IMR-90 (cell line): ENCODE results near the gene IL36A. TPM values are rescaled to one million over a fixed set of nuclear protein-coding genes. Genes with fewer than 3 reads are reported as not detected.

Experiments used
- ATAC-seq: fragments of 200-7000 bp; cut with Tn5 transposase; 2 replicates; pipeline ENCODE4 v1.9.1; 2020; ENCODE audit warnings: low read depth, mild to moderate bottlenecking, moderate library complexity
- BruUV-seq: library from RNA; stranded (reverse); fragments of 400-500 nt; replicated peaks from 2 replicates; lab custom pipeline; 2021; lab: Mats Ljungman, UMichigan
- CTCF ChIA-PET: fragments of 300-600 bp; formaldehyde crosslinking; extraction: SDS; loops from one replicate; lab custom pipeline; 2021; ENCODE audit warnings: antibody characterized with exemption; lab: Yijun Ruan, JAX
- POLR2A ChIA-PET: fragments of 300-600 bp; sonication (Branson Sonifier 250); formaldehyde crosslinking; loops from one replicate; lab custom pipeline; 2022; ENCODE audit warnings: antibody characterized with exemption; ENCODE audit not compliant: unreplicated experiment; lab: Charles Lee
- DNase-seq: peaks from one replicate; pipeline ENCODE4 v3.0.0; 2013
- H2AFZ ChIP-seq: replicated peaks from 2 replicates; pipeline ENCODE3; 2013; ENCODE audit warnings: low read length, mild to moderate bottlenecking; ENCODE audit not compliant: poor library complexity
- H2AK5ac ChIP-seq: 2 replicates; pipeline ENCODE4 v1.6.1; 2013; ENCODE audit warnings: low read depth, low read length, inconsistent platforms
- H2AK9ac ChIP-seq: replicated peaks from 2 replicates; pipeline ENCODE3; 2013; ENCODE audit warnings: mild to moderate bottlenecking, low read depth, low read length, moderate library complexity; ENCODE audit not compliant: poor library complexity
- H2BK120ac ChIP-seq: 2 replicates; pipeline ENCODE4 v1.6.1; 2013; ENCODE audit warnings: low read depth, low read length, inconsistent platforms
- H2BK15ac ChIP-seq: 3 replicates; pipeline ENCODE4 v1.6.1; 2013; ENCODE audit warnings: low read depth, low read length, inconsistent platforms
- H2BK20ac ChIP-seq: 2 replicates; pipeline ENCODE4 v1.6.1; 2013; ENCODE audit warnings: low read depth, mild to moderate bottlenecking, inconsistent platforms, low read length, moderate library complexity
- H2BK5ac ChIP-seq: 2 replicates; pipeline ENCODE4 v1.6.1; 2013; ENCODE audit warnings: mild to moderate bottlenecking, low read depth, low read length, inconsistent platforms; ENCODE audit not compliant: poor library complexity, severe bottlenecking
- H3K14ac ChIP-seq: replicated peaks from 2 replicates; pipeline ENCODE4 v1.6.1; 2013; ENCODE audit warnings: low read depth, low read length, inconsistent platforms
- H3K18ac ChIP-seq: 2 replicates; pipeline ENCODE4 v1.6.1; 2013; ENCODE audit warnings: low read depth, low read length, control low read depth
- H3K23ac ChIP-seq: 2 replicates; pipeline ENCODE4 v1.6.1; 2013; ENCODE audit warnings: low read depth, low read length, inconsistent platforms
- H3K27ac ChIP-seq: 2 replicates; pipeline ENCODE4 v1.5.1; 2013; ENCODE audit warnings: mild to moderate bottlenecking, control low read depth, low read length; ENCODE audit not compliant: insufficient read depth
- H3K27me3 ChIP-seq: 2 replicates; pipeline ENCODE4 v1.6.1; 2013; ENCODE audit warnings: low read length; ENCODE audit not compliant: control insufficient read depth, insufficient read depth
- H3K36me3 ChIP-seq: 2 replicates; pipeline ENCODE4 v1.6.1; 2013; ENCODE audit warnings: low read length, mixed read lengths; ENCODE audit not compliant: control insufficient read depth, insufficient read depth
- H3K4ac ChIP-seq: 2 replicates; pipeline ENCODE4 v1.6.1; 2013; ENCODE audit warnings: low read depth, low read length, inconsistent platforms
- H3K4me1 ChIP-seq: 2 replicates; pipeline ENCODE4 v1.6.1; 2013; ENCODE audit warnings: low read length, mixed read lengths; ENCODE audit not compliant: control insufficient read depth, insufficient read depth
- H3K4me2 ChIP-seq: 2 replicates; pipeline ENCODE4 v1.6.1; 2013; ENCODE audit warnings: low read depth, mild to moderate bottlenecking, control low read depth, low read length, moderate library complexity
- H3K4me3 ChIP-seq: 2 replicates; pipeline ENCODE4 v1.5.1; 2013; ENCODE audit warnings: low read depth, mild to moderate bottlenecking, control low read depth, low read length, moderate library complexity; ENCODE audit not compliant: insufficient read depth
- H3K56ac ChIP-seq: 2 replicates; pipeline ENCODE4 v1.6.1; 2013; ENCODE audit warnings: low read length, inconsistent platforms; ENCODE audit not compliant: insufficient read depth; ENCODE audit errors: extremely low read depth
- H3K79me1 ChIP-seq, 2 experiments: 2 replicates each; pipeline ENCODE4 v1.6.1; 2013; ENCODE audit warnings: low read length in 2 of 2, inconsistent platforms in 1 of 2, low read depth in 1 of 2
- H3K9ac ChIP-seq: 2 replicates; pipeline ENCODE4 v1.6.1; 2013; ENCODE audit warnings: low read depth, low read length, control low read depth
- H3K9me1 ChIP-seq: 2 replicates; pipeline ENCODE4 v1.6.1; 2013; ENCODE audit warnings: low read length, inconsistent platforms; ENCODE audit not compliant: insufficient read depth
- H3K9me3 ChIP-seq: 2 replicates; pipeline ENCODE4 v1.6.1; 2013; ENCODE audit warnings: low read length; ENCODE audit not compliant: control insufficient read depth, insufficient read depth
- H4K20me1 ChIP-seq: 2 replicates; pipeline ENCODE4 v1.6.1; 2013; ENCODE audit warnings: low read length, inconsistent platforms; ENCODE audit not compliant: insufficient read depth
- H4K5ac ChIP-seq: 2 replicates; pipeline ENCODE4 v1.6.1; 2013; ENCODE audit warnings: mild to moderate bottlenecking, low read depth, low read length, control low read depth
- H4K8ac ChIP-seq, 2 experiments: 2 replicates each; pipeline ENCODE4 v1.6.1; 2013; ENCODE audit warnings: low read depth in 2 of 2, low read length in 2 of 2, control low read depth in 1 of 2, inconsistent platforms in 1 of 2
- H4K91ac ChIP-seq: 2 replicates; pipeline ENCODE4 v1.6.1; 2013; ENCODE audit warnings: low read depth, low read length, inconsistent platforms; ENCODE audit not compliant: insufficient read depth
- BHLHE40 ChIP-seq: fragments of 150-350 bp; IDR thresholded peaks from 2 replicates; pipeline ENCODE4 v1.6.1; 2016; ENCODE audit warnings: mild to moderate bottlenecking, low read depth, low read length
- CEBPB ChIP-seq: IDR thresholded peaks from 2 replicates; pipeline ENCODE4 v1.6.1; 2012; ENCODE audit warnings: low read depth, low read length, improper control_type of control experiment
- CHD1 ChIP-seq: IDR thresholded peaks from 2 replicates; pipeline ENCODE4 v1.6.1; 2012; ENCODE audit warnings: low read depth, low read length, improper control_type of control experiment
- CTCF ChIP-seq: conservative IDR thresholded peaks from 2 replicates; pipeline ENCODE4 v1.5.1; 2012; ENCODE audit warnings: mild to moderate bottlenecking, low read depth, low read length, improper control_type of control experiment
- ELK1 ChIP-seq: fragments of 150-350 bp; IDR thresholded peaks from 2 replicates; pipeline ENCODE4 v1.6.1; 2016; ENCODE audit warnings: low read depth, mild to moderate bottlenecking, low read length, moderate library complexity, borderline replicate concordance
- FOS ChIP-seq: fragments of 150-350 bp; IDR thresholded peaks from 2 replicates; pipeline ENCODE4 v1.6.1; 2016; ENCODE audit warnings: low read depth, low read length
- MAFK ChIP-seq: IDR thresholded peaks from 2 replicates; pipeline ENCODE4 v1.6.1; 2012; ENCODE audit warnings: low read depth, low read length, improper control_type of control experiment
- MAZ ChIP-seq: IDR thresholded peaks from 2 replicates; pipeline ENCODE4 v1.6.1; 2012; ENCODE audit warnings: low read depth, mild to moderate bottlenecking, low read length, improper control_type of control experiment, moderate library complexity, borderline replicate concordance
- MXI1 ChIP-seq: IDR thresholded peaks from 2 replicates; pipeline ENCODE4 v1.6.1; 2012; ENCODE audit warnings: low read depth, mild to moderate bottlenecking, low read length, moderate library complexity, borderline replicate concordance
- NFE2L2 ChIP-seq: fragments of 150-350 bp; IDR thresholded peaks from 2 replicates; pipeline ENCODE4 v1.6.1; 2016; ENCODE audit warnings: low read depth, mild to moderate bottlenecking, low read length
- POLR2A ChIP-seq: IDR thresholded peaks from 2 replicates; pipeline ENCODE4 v1.6.1; 2012; ENCODE audit warnings: mild to moderate bottlenecking, low read depth, low read length
- RAD21 ChIP-seq: IDR thresholded peaks from 2 replicates; pipeline ENCODE4 v1.6.1; 2012; ENCODE audit warnings: low read length, improper control_type of control experiment
- RCOR1 ChIP-seq: IDR thresholded peaks from 2 replicates; pipeline ENCODE4 v1.6.1; 2012; ENCODE audit warnings: mild to moderate bottlenecking, low read length, improper control_type of control experiment; ENCODE audit not compliant: insufficient replicate concordance
- RFX5 ChIP-seq: IDR thresholded peaks from 2 replicates; pipeline ENCODE4 v1.8.0; 2012; ENCODE audit warnings: low read depth, mild to moderate bottlenecking, low read length, moderate library complexity
- SMC3 ChIP-seq: fragments of 150-350 bp; IDR thresholded peaks from 2 replicates; pipeline ENCODE4 v1.6.1; 2016; ENCODE audit warnings: low read depth, mild to moderate bottlenecking, antibody characterized with exemption, low read length, moderate library complexity
- USF2 ChIP-seq: fragments of 150-350 bp; IDR thresholded peaks from 2 replicates; pipeline ENCODE4 v1.6.1; 2017; ENCODE audit warnings: mild to moderate bottlenecking, antibody characterized with exemption, low read length, low read depth
- WGBS, 2 experiments: methylation state at CpG; one replicate each; pipeline versions ENCODE4 v1.1.5 to v1.1.7; 2013; ENCODE audit warnings: missing lambda C conversion rate in 2 of 2; ENCODE audit not compliant: insufficient read length in 1 of 2; ENCODE audit errors: extremely low coverage in 2 of 2; 5-methylcytosine and 5-hydroxymethylcytosine counted together
- dilution Hi-C: fragments of 300-500 bp; cut with HindIII; formaldehyde crosslinking; loops from one replicate; pipeline ENCODE4 v1.14.3; 2018; ENCODE audit warnings: low sequenced_read_pairs; ENCODE audit not compliant: unreplicated experiment
- in situ Hi-C: fragments of 300-500 bp; cut with MboI; formaldehyde crosslinking; loops from 3 replicates; pipeline ENCODE4 v1.14.3; 2019; ENCODE audit warnings: low sequenced_read_pairs, inconsistent platforms, mixed read lengths
- intact Hi-C: fragments of 100-400 bp; cut with micrococcal nuclease; formaldehyde crosslinking; loops from 2 replicates; pipeline ENCODE4 v1.10.0; 2022
- polyA plus RNA-seq, 3 experiments: library from polyadenylated mRNA; depleted of rRNA; stranded (reverse); fragments of >200 nt; gene quantifications; 2 replicates each; pipeline ENCODE4 v1.2.3, GENCODE V29; 2012; ENCODE audit warnings: low replicate concordance in 1 of 3
- total RNA-seq: library from RNA; depleted of rRNA; stranded (reverse); fragments of >200 nt; gene quantifications from 2 replicates; pipeline ENCODE4 v1.2.3, GENCODE V29; 2012

IL36A gene
- total and polyA plus RNA-seq, 2 of the 4 experiments (the other 2 are of a cell fraction) = not detected

- dilution Hi-C loops (no loop called here), in situ Hi-C loops (no loop called here), intact Hi-C loops (no loop called here)
- Histone ChIP-seq H2BK15ac (no peak overlapping the region), H3K9me3 (peaks cover 3% of the 10 kb centered on the region; the same call in 1 of the 2 replicates), H3K4ac (no peak overlapping the region), H3K23ac (no peak overlapping the region), H2AK9ac (no peak overlapping the region), H3K36me3 (no peaks in the 10 kb centered on the region), H3K27ac (no peak overlapping the region), H3K4me3 (no peak overlapping the region), H4K8ac (no peak overlapping the region), H4K91ac (no peak overlapping the region), H3K9ac (no peak overlapping the region), H3K18ac (no peak overlapping the region), H4K20me1 (no peaks in the 10 kb centered on the region), H2BK5ac (no peak overlapping the region), H2BK120ac (no peak overlapping the region), H3K27me3 (0 out of 2 replicates have a peak, but pooled peaks cover 1% of the 10 kb centered on the region), H3K9me1 (no peaks in the 10 kb centered on the region), H3K4me1 (no peaks in the 10 kb centered on the region), H2BK20ac (no peak overlapping the region), H3K14ac (no peak overlapping the region), H4K5ac (no peak overlapping the region), H3K56ac (no peak overlapping the region), H3K79me1 (no peaks in the 10 kb centered on the region), H3K4me2 (no peak overlapping the region), H2AFZ (no peak overlapping the region), H2AK5ac (no peak overlapping the region)
- CTCF ChIA-PET = no interaction called here
- POLR2A ChIA-PET = no interaction called here
- TF ChIP-seq ELK1 = no peak
- no peak for TF ChIP-seq FOS
- no peak for TF ChIP-seq SMC3
- TF ChIP-seq CEBPB = no peak
- no peak for TF ChIP-seq USF2
- TF ChIP-seq MAZ = no peak
- no peak for TF ChIP-seq CHD1
- no peak for TF ChIP-seq MXI1
- no peak for TF ChIP-seq MAFK
- TF ChIP-seq CTCF = no peak
- TF ChIP-seq RAD21 = no peak
- no peak for TF ChIP-seq RFX5
- no peak for TF ChIP-seq NFE2L2
- no peak for TF ChIP-seq POLR2A
- TF ChIP-seq RCOR1 = no peak
- TF ChIP-seq BHLHE40 = no peak
- BruUV-seq = no TSS peak
- DNase-seq = no peak
- 86% methylated on average over 10 of the region's 14 CpGs; no CpG with 5 or more reads in 1 of the 2 experiments for WGBS, 2 experiments
- ATAC-seq = no peak
Observed at GRCh38 chr2:112995346-112995920, 9.8 kb upstream of the IL36A start.
